ENCODE measurements around the gene PEPD. TPM values are rescaled to one million over a fixed set of nuclear protein-coding genes. Genes with fewer than 3 reads are reported as not detected.

The PEPD gene
- total RNA-seq, 4 donors from 2014 or later = 40.1 to 61.4 (median 53.4) TPM

DNA sequence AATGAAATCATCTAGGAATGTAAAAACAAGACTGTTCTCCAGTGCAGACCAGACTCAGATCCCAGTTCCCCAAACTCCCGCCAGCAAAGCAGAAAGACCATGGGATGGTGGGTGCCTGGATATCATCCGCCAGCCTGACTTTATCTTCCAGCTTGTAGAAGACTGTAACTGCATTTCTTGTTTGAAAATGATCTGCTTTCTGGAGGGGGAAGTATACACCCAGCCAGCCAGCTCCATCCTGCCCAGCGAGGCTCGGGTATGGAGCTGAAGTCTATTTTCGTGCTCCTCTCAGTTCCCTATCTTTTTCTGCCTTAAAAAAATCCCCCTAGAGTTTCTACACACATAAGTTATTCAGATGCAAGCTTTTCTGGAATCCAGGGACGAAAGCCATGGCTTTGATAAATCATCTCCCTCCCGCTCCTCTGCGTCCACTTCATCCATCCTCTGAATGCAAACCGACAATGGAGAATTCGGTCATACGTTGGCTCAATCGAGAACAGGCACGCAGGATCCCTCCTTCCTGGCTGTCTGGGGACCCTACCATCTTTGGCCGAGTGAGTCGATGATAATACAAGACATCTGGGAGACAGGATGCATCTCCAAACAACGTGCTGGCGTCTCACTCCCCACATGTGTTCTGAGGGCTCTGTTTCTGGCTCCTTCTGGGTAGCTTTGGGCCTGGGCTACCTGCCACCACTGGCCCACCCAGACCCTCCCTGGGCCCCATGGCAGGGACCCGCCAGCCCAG, 116.9 kb downstream of the PEPD start:
- no peak overlapping the region for H3K4me3 ChIP-seq
- no peaks in the 10 kb centered on the region for H3K9me3 ChIP-seq
- no peaks in the 10 kb centered on the region for H3K27me3 ChIP-seq
- intact Hi-C loops (cut with DNase I) = loop anchor here (2.0 kb wide), 1 partner anchor 164 kb away; no protein-coding TSS in a partner anchor
- no peak for DNase-seq
- H3K27ac ChIP-seq = no peak overlapping the region
- peaks cover 0 to 29% (median 0%) of the 10 kb centered on the region in 3 donors for H3K36me3 ChIP-seq
- peaks cover 0 to 29% (median 0%) of the 10 kb centered on the region in 3 donors for H3K4me1 ChIP-seq
- 72 to 86% methylated on average over 17 of the region's 18 CpGs for WGBS, 2 donors
- no peak for TF ChIP-seq POLR2A (IDR thresholded peaks at IDR 0.05)
- TF ChIP-seq, protein P1, sequence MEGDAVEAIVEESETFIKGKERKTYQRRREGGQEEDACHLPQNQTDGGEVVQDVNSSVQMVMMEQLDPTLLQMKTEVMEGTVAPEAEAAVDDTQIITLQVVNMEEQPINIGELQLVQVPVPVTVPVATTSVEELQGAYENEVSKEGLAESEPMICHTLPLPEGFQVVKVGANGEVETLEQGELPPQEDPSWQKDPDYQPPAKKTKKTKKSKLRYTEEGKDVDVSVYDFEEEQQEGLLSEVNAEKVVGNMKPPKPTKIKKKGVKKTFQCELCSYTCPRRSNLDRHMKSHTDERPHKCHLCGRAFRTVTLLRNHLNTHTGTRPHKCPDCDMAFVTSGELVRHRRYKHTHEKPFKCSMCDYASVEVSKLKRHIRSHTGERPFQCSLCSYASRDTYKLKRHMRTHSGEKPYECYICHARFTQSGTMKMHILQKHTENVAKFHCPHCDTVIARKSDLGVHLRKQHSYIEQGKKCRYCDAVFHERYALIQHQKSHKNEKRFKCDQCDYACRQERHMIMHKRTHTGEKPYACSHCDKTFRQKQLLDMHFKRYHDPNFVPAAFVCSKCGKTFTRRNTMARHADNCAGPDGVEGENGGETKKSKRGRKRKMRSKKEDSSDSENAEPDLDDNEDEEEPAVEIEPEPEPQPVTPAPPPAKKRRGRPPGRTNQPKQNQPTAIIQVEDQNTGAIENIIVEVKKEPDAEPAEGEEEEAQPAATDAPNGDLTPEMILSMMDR (IDR thresholded peaks at IDR 0.05) = no peak

DNA sequence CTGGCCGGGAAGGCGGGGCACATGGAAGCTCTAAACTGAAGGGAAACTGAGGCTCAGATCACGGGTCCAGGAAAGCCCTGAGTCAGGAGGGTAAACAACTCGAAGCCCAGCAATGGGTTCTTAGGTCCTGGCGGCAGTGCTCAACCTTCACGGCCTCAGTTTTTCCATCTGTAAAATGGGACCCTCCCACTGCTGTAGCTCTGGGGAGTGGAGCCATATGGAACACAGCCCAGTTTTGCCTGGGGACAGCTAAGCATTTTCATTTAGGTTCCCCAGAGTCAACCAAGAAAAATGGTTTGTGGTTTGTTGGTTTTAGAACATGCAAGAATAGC, 117.7 kb downstream of the PEPD start:
- intact Hi-C loops (cut with DNase I) = loop anchor here (2.0 kb wide), 1 partner anchor 163 kb away; no protein-coding TSS in a partner anchor
- no peak for DNase-seq
- Histone ChIP-seq H3K27me3 (no peaks in the 10 kb centered on the region), H3K9me3 (no peaks in the 10 kb centered on the region), H3K4me1 (peaks cover 0 to 29% (median 0%) of the 10 kb centered on the region in 3 donors), H3K4me3 (no peak overlapping the region), H3K36me3 (peaks cover 0 to 29% (median 0%) of the 10 kb centered on the region in 3 donors), H3K27ac (no peak overlapping the region)
- TF ChIP-seq POLR2A (IDR thresholded peaks at IDR 0.05) = no peak
- TF ChIP-seq, protein P1 (IDR thresholded peaks at IDR 0.05) = no peak
- WGBS, 2 donors = 86 to 94% methylated on average over 4 to 5 of the region's 6 CpGs

DNA sequence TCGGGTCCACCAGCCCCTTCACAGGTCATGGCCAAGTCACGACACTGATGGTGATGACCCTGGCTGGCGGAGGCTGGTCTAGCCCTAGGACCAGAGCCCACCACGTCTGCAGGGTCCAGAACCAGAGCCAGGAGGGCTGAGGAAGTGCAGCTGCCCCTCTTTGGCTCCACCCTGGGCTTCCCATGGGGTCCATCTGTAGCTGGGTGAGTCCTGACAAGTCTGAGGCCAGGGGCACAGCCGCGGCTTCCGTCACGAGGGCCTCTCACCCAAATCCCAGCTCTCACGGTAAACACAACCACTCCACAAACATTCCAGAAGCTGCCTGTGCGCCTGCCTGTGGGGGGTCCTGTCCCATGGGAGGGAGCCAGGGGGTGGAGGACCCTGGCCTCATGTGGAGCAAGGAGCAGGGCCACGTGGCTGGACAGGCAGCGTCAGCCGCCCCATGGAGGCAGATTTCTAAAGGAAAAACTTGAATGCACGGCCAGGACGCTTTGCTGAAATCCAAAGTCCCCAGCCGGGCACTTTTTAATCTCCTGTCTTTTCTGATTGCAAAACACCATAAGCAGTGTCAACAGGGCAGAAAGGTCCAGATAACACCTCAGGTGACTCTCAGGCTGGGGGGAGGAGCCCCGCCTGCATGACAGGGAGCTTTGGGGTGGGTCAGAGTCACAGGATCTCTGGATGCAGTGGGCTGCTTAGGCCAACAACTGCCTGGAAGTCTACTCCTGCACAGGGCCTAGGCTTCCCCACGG, 118.2 kb downstream of the PEPD start:
- WGBS, 2 donors = 72 to 74% methylated on average over 6 to 8 of the region's 18 CpGs
- Histone ChIP-seq H3K4me1 (peaks cover 0 to 29% (median 0%) of the 10 kb centered on the region in 3 donors), H3K4me3 (no peak overlapping the region), H3K36me3 (peaks cover 0 to 31% (median 0%) of the 10 kb centered on the region in 3 donors), H3K27ac (no peak overlapping the region), H3K27me3 (no peaks in the 10 kb centered on the region), H3K9me3 (no peaks in the 10 kb centered on the region)
- DNase-seq = no peak
- TF ChIP-seq, protein P1 (IDR thresholded peaks at IDR 0.05) = no peak
- no peak for TF ChIP-seq POLR2A (IDR thresholded peaks at IDR 0.05)
- intact Hi-C loops (cut with DNase I) = no loop called here

DNA sequence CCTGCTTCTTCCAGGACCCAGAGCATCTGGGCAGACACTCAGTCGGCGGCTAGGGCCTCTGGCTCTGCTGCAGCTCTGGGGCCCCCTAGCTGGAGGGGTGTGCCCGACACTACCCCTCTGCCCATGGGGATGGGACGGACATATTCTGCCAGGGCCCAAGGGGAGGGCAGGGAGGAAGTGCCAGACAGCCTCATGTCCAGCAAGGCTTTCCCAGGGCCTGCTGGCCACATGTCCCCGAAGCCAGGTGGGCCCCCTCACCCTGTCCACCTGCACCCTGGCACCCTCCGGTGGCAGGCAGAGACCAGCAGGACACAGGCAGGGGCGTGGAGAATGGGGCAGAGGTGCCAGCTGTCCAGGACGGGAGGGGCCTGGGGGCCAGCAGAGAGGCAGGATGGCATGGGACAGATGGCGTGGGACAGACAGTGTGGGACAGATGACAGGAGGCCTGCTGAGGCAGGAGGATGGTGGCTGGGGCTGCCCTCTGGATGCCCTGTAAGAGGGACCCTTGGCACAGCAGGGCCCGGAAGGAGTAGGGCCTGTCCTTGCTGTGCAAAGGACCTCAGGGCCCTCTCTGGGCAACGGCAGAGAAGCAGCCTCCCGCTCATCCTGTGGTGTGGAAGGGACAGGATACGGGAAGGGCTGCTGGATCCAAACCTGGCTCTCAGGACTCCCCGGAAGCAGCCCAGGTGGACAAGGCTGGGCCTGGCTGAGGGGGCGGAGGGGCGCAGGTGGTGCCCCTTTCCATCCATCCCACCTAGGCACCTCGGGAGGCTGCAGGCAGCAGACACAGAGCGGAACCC, 119.0 kb downstream of the PEPD start:
- Histone ChIP-seq H3K4me1 (peaks cover 0 to 29% (median 1%) of the 10 kb centered on the region in 3 donors), H3K4me3 (no peak overlapping the region), H3K36me3 (peaks cover 0 to 31% (median 0%) of the 10 kb centered on the region in 3 donors), H3K27me3 (no peaks in the 10 kb centered on the region), H3K27ac (no peak overlapping the region), H3K9me3 (no peaks in the 10 kb centered on the region)
- intact Hi-C loops (cut with DNase I) = no loop called here
- DNase-seq = no peak
- TF ChIP-seq, protein P1 (IDR thresholded peaks at IDR 0.05) = peak in 4 of 6 experiments; percentile 9 to 31 (median 12)
- TF ChIP-seq POLR2A (IDR thresholded peaks at IDR 0.05) = no peak
- WGBS, 2 donors = 89 to 100% methylated on average over 1 to 8 of the region's 18 CpGs

Measured in esophagus squamous epithelium (tissue), 5 donors.